Hepatocyte (in vitro differentiated cells): ENCODE data around the gene KHNYN. TPM values are rescaled to one million over a fixed set of nuclear protein-coding genes. Genes with fewer than 3 reads are reported as not detected.

Source experiments
- DNase-seq: peaks from one replicate; pipeline ENCODE4 v3.0.0-alpha.2; 2016; ENCODE audit warnings: low spot score
- H2AFZ ChIP-seq: fragments of 200-600 bp; sonication (generic); 2 replicates; pipeline ENCODE4 v1.6.0; 2016; ENCODE audit warnings: antibody characterized with exemption, mild to moderate bottlenecking
- H3K27ac ChIP-seq: fragments of 200-600 bp; sonication (generic); 2 replicates; pipeline ENCODE4 v1.5.1; 2016; ENCODE audit warnings: mild to moderate bottlenecking
- H3K27me3 ChIP-seq: fragments of 200-600 bp; sonication (generic); 2 replicates; pipeline ENCODE4 v1.6.1; 2016
- H3K36me3 ChIP-seq: fragments of 200-600 bp; sonication (generic); replicated peaks from 2 replicates; pipeline ENCODE4 v1.5.1; 2016; ENCODE audit warnings: low read depth; ENCODE audit not compliant: insufficient read depth
- H3K4me1 ChIP-seq: fragments of 200-600 bp; sonication (generic); 2 replicates; pipeline ENCODE4 v1.5.1; 2016; ENCODE audit warnings: mild to moderate bottlenecking, moderate library complexity; ENCODE audit not compliant: insufficient read depth
- H3K4me2 ChIP-seq: fragments of 200-600 bp; sonication (generic); 2 replicates; pipeline ENCODE4 v1.6.0; 2016
- H3K4me3 ChIP-seq: fragments of 200-600 bp; sonication (generic); 2 replicates; pipeline ENCODE4 v1.5.1; 2016; ENCODE audit warnings: mild to moderate bottlenecking
- H3K79me2 ChIP-seq: fragments of 200-600 bp; sonication (generic); 2 replicates; pipeline ENCODE4 v1.6.0; 2017; ENCODE audit warnings: mild to moderate bottlenecking
- H3K9me2 ChIP-seq: fragments of 200-600 bp; sonication (generic); replicated peaks from 2 replicates; pipeline ENCODE4 v1.6.0; 2017; ENCODE audit warnings: mild to moderate bottlenecking; ENCODE audit not compliant: insufficient read depth
- H3K9me3 ChIP-seq: fragments of 200-600 bp; sonication (generic); 2 replicates; pipeline ENCODE4 v1.5.1; 2016; ENCODE audit warnings: low read depth, mild to moderate bottlenecking
- H4K20me1 ChIP-seq: fragments of 200-600 bp; sonication (generic); 2 replicates; pipeline ENCODE4 v1.6.0; 2016; ENCODE audit warnings: mild to moderate bottlenecking; ENCODE audit not compliant: insufficient read depth, poor library complexity, severe bottlenecking
- CTCF ChIP-seq: fragments of 200-600 bp; sonication (generic); IDR thresholded peaks from 2 replicates; pipeline ENCODE4 v1.5.1; 2016; ENCODE audit warnings: antibody characterized with exemption, mild to moderate bottlenecking; ENCODE audit not compliant: poor library complexity
- EZH2 ChIP-seq: fragments of 200-600 bp; sonication (generic); IDR thresholded peaks from 2 replicates; pipeline ENCODE4 v1.6.1; 2016; ENCODE audit warnings: antibody characterized with exemption, mild to moderate bottlenecking, borderline replicate concordance
- EZH2phosphoT487 ChIP-seq: fragments of 200-600 bp; sonication (generic); IDR thresholded peaks from one replicate; pipeline ENCODE4 v1.6.1; 2018; ENCODE audit warnings: antibody characterized with exemption, mild to moderate bottlenecking, low read depth, moderate library complexity; ENCODE audit not compliant: unreplicated experiment, severe bottlenecking
- WGBS: methylation state at CpG from one replicate; pipeline ENCODE4 v1.1.6; 2016; ENCODE audit warnings: low lambda C conversion rate; ENCODE audit errors: missing lambda C conversion rate; 5-methylcytosine and 5-hydroxymethylcytosine counted together
- polyA plus RNA-seq: library from polyadenylated mRNA; unstranded; fragments of >200 nt; fragmentation: Nextera tagmentation; extraction: Ambion mirVana; gene quantifications from 2 replicates; pipeline ENCODE4 v1.2.1, GENCODE V29; 2016
- total RNA-seq: library from RNA; depleted of rRNA; stranded (reverse); fragments of >200 nt; gene quantifications from 2 replicates; pipeline ENCODE4 v1.2.3, GENCODE V29; 2014

Gene KHNYN
- total and polyA plus RNA-seq, 2 experiments from 2014 or later, result 36.4 to 90.5 TPM

- H3K27ac ChIP-seq, result peak overlapping the region; percentile 4
- peaks cover 14% of the 10 kb centered on the region for H4K20me1 ChIP-seq
- peak overlapping the region; percentile 92 for H3K4me2 ChIP-seq
- no peak overlapping the region for H2AFZ ChIP-seq
- H3K79me2 ChIP-seq, result peaks cover 85% of the 10 kb centered on the region
- WGBS, result 77% methylated on average over 7 of the region's 7 CpGs
- no peaks in the 10 kb centered on the region for H3K9me3 ChIP-seq
- peaks cover 54% of the 10 kb centered on the region for H3K4me1 ChIP-seq
- no peak for DNase-seq
- H3K9me2 ChIP-seq, result no peaks in the 10 kb centered on the region
- H3K36me3 ChIP-seq, result no peaks in the 10 kb centered on the region
- H3K4me3 ChIP-seq, result no peak overlapping the region
- TF ChIP-seq EZH2phosphoT487, result no peak
- TF ChIP-seq CTCF, result no peak
- no peak for TF ChIP-seq EZH2
- no peaks in the 10 kb centered on the region for H3K27me3 ChIP-seq
Observed at GRCh38 chr14:24403294-24403998, 26.3 kb upstream of the KHNYN start.

- H3K36me3 ChIP-seq, result no peaks in the 10 kb centered on the region
- H3K27ac ChIP-seq, result no peak overlapping the region
- peak overlapping the region; percentile 92 for H3K4me2 ChIP-seq
- no peak for DNase-seq
- H3K9me3 ChIP-seq, result no peaks in the 10 kb centered on the region
- H3K9me2 ChIP-seq, result no peaks in the 10 kb centered on the region
- TF ChIP-seq EZH2 (no peak), CTCF (no peak), EZH2phosphoT487 (no peak)
- no peak overlapping the region for H3K4me3 ChIP-seq
- no peak overlapping the region for H2AFZ ChIP-seq
- 77% methylated on average over 4 of the region's 4 CpGs for WGBS
- peaks cover 50% of the 10 kb centered on the region for H3K4me1 ChIP-seq
- no peaks in the 10 kb centered on the region for H3K27me3 ChIP-seq
- peaks cover 14% of the 10 kb centered on the region for H4K20me1 ChIP-seq
- peaks cover 76% of the 10 kb centered on the region for H3K79me2 ChIP-seq
Observed at GRCh38 chr14:24404814-24405213, 24.9 kb upstream of the KHNYN start.

GRCh38 chr14:24406416-24406815, 23.3 kb upstream of the KHNYN start:
- no peaks in the 10 kb centered on the region for H3K27me3 ChIP-seq
- H3K9me2 ChIP-seq, result no peaks in the 10 kb centered on the region
- H3K79me2 ChIP-seq, result peaks cover 60% of the 10 kb centered on the region
- no peak overlapping the region for H2AFZ ChIP-seq
- 93% methylated on average over 5 of the region's 6 CpGs for WGBS
- H3K4me2 ChIP-seq, result no peak overlapping the region
- peaks cover 34% of the 10 kb centered on the region for H3K4me1 ChIP-seq
- no peaks in the 10 kb centered on the region for H3K9me3 ChIP-seq
- H3K4me3 ChIP-seq, result no peak overlapping the region
- TF ChIP-seq CTCF, result no peak
- TF ChIP-seq EZH2phosphoT487, result no peak
- no peak for TF ChIP-seq EZH2
- no peak for DNase-seq
- H3K36me3 ChIP-seq, result no peaks in the 10 kb centered on the region
- no peak overlapping the region for H3K27ac ChIP-seq
- H4K20me1 ChIP-seq, result peaks cover 14% of the 10 kb centered on the region
